NOMO-1 (cell line): ENCODE results near the gene NECTIN3.

Experiments
- DNase-seq, 2 experiments: peaks; one replicate each; lab custom pipeline; 2025; ENCODE audit not compliant: unreplicated experiment in 2 of 2; lab: John Stamatoyannopoulos, UW

NECTIN3 gene

DNA sequence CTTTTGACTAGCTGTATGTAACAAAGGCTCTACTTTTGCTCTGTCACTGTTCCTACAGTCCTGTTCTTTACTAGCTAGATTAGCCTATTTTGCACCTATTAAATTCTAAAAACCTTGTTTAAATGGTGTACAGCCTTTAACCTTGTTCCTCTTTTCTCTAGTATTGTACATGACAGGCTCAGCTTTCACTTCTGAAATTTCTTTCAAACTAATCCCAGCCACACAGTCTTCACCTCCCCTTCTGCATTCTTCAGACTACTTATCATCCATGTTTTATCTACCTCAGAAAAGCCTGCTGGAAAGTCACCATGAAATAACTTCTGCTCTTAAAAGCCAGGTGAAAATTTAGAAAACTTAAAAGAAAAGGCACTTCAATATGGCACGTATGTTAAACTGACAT, 122.4 kb downstream of the NECTIN3 start:
- peak in 1 of 2 experiments; percentile 26 for DNase-seq

DNA sequence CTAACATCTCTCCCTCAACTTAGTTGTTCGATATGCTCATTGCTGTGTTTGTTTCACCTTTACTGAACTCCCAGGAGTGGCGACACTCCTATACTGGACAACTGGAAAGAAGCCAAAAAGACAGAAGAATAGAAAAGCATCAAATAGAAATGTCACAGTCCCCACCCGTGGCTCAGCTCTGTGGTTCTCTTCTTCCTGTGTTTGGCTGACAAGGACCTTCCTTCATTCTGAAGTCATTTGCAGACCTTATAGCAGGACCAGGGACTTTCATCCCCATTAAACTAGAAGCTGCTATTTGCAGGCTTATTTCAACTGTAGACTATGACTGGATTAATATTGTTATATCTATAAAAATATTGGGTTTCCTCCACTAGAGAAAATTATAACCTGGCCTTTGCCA, 125.9 kb downstream of the NECTIN3 start:
- DNase-seq: no peak

DNA sequence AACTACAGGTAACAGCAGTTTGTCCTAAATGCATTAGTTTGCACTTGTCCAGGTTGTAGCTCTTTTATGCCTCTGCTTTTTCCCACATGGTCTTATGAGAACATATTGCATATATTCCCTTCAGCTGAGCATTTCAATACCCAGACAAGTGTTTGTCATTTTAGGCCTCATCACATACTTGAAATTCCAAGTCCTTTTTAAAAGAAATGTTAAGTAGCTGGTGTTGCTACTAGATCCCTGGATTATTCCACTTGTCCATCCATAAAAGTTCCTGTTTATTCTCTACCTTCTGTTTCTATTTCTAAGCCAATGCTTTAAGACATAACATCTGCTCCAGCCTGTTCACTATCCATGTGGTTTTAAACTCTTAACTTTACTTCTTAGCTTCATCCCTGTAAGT, 128.4 kb downstream of the NECTIN3 start:
- DNase-seq: no peak

DNA sequence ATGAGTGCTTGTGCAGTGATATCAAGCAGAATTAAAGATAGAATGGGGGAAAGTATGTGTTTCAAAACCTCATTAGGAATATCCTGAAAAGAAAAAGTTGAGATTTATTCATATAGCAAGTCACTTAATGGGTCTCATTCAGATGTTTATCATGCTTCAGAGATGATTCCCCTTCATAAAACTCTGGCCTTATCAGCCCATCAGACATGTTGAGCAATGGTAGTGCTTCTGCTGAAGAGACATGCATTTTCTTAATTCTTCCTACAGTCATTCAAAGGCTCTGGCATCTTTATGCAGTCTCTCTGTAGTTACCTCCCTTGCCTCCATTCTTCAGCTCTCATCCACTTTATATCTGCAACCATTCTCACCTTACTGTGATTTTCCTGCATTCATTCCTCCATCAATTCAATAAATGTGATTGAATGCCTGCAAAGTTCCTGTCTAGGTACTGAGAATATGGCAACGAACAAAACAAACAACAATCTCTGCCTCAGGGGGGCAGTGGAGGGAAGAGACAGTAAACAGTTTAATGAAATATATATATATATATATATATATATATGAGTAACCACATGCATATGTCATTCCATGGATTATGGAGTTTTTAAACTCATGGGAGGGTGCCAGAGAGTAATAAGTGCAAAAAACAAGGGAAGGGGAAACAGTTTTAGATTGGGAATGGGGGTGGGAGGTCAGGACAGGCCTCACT, 138.5 kb downstream of the NECTIN3 start:
- no peak for DNase-seq

DNA sequence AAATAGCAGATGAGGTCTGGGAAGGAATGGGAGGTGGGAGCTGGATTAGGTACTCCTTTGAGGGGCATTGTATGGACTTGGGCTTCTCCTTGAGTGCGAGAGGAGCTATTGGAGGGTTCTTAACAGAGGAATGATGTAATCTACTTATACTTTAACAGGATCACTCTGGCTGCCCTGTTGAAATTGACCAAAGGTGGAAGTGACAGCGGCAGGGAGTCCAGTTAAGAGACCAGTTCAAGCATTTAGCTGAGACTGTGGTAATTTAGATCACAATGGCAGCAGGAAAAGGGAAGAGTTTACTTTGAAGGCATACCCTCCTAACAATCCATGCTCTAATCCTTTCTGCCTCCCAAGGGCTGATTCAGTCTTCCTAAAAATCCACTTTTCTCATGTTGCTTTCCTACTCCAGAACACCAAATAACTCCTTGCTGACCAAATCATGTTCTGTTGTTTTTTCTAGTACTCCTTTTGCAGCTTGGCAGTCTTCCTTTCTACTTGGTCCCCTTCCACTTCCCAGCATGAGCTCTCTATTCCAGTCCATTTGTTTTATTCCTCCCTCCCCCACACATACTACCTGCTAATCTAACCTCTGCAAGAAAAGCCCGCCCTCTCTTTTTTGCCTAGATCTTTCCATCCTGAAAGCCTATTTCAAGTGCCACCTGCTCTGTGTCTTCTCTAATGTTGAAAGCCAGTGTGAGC, 139.4 kb downstream of the NECTIN3 start:
- no peak for DNase-seq

DNA sequence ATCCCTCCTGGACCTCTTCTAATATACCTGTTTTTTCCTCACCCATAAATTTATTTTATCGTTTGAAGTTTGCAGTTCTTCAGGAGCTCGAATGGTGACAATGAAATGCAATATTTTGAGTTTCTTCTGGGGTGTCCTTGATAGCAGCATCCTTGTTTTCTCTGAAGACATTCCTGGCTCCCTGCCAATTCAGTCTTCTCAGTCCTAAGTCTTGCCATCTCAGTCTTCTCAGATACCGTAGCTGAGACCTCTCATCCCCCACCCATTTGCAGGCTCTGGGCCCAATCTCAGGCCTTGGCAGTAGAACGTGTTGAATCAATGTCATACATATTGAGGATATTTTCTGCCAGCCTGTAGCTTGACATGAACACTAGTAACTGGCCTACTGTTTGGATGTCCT, 140.9 kb downstream of the NECTIN3 start:
- DNase-seq: no peak

DNA sequence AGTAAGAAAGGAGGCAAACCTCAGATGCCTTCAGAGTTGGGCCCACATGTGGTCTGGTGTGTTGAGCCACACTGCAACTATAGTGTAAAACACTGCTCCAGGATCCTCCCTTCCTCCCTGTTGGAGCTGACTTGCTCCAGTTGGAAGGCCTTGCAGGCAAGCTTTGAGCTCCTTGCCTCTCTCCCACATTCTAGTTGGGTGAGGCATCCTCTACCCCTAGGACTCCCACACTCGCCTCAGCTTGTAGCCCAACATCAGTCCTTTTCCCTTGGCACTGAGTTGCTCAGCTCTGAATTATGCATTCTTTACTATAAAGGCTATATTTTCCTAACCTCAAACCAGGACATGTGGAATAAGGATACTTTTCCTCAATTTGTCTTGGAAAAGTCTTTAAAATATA, 143.9 kb downstream of the NECTIN3 start:
- DNase-seq: no peak

DNA sequence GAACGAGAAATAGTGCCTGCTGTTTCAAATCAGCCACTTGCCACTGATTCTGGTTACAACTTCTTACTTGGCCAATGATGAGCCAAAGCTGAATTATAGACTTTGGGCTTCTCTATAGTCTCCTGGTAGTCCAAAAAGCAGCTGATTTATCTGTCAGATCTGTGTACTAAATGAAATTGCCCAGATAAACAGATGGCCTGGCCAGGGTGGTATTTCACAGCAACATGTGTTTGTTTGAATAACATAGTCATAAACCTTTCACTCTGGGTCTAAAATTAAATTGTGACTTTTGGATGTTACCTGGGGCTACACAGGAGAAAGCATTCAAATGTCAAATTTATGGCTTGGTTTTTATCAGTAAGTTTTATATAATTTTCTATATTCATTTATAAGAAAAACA, 147.0 kb downstream of the NECTIN3 start:
- DNase-seq: no peak

DNA sequence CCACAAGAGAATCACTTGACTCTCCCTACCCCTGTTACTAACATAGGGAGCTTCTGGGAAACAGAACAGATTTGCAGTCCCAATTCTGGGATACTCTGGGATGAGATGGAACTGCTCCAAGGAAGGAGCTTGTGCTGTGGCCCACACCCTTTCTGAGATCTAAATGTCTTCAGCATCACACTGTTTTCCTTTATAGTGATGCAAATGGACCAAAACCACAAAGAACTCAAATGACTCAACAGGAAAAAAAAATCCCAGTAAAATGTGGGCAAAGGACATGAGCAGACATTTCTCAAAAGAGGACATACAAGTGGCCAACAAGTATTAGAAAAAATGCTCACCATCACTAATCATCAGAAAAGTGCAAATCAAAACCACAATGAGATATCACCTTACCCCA, 155.6 kb downstream of the NECTIN3 start:
- no peak for DNase-seq

DNA sequence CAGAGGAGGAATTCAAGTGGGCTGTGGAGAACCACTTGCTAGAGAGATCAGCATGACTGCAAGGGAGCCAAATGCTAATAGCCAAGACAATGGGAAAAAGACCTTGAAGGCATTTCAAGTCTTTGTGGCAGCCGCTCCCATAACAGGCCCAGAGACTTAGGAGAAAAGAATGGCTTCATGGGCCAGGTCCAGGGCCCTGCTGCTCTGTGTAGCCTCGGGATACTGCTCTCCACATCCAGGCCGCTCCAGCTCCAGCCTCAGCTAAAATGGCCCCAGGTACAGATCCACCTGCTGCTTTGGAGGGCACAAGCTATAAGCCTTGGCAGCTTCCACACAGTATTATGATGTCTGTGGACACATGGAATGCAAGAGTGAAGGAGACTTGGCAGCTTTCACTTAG, 157.7 kb downstream of the NECTIN3 start:
- DNase-seq: no peak

DNA sequence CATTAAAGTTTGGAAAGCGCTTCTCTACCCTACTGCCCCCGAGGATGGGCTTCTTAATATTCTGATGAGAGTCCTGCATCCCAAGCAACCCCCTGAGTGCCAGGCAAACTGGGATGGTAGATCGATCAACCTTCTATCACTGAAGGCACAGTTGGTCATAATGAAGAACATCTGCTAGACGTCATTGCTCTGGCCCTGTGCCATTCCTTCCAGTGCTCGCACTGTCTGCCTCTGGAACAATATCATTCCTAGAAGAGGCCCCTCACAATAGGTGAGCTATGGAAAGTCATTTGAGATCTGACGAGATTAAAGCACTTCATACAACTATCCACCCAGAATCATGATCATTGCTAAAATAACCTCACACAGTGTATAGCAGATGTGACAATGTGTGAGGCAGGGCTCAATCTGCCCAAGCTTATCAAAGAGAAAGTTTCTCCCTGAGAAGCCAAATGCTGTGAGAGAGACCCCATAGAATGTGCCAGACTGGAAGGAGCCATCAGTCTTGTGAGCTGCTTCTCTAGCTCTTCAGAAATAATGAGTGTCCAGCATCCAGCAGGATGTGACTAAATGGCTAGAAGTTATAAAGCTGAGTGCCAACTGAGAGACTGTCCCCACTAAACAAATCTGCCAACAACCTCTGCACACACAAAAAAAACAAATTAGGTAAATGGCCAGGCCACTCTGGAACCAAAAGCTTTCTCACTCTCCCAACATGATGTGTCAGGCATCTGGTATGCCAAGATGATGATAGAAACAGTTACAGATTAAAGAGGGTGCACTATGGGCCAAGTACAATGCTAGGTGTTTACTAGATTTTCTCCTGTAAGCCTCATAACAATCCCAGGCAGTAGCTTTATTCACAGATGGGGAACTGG, 165.5 kb downstream of the NECTIN3 start:
- no peak for DNase-seq

DNA sequence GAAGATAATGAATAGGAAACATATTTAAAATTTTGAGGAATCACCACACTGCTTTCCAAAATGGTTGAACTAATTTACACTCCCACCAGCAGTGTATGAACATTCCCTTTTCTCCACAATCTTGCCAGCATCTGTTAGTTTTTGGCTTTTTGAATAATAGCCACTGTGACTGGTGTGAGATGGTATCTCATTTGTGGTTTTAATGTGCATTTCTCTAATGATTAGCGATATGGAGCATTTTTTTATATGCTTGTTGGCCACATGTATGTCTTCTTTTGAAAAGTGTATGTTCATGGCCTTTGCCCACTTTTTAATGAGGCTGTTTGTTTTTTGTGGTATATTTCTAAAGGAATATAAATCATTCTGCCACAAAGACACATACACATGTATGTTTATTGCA, 166.3 kb downstream of the NECTIN3 start:
- DNase-seq: no peak

DNA sequence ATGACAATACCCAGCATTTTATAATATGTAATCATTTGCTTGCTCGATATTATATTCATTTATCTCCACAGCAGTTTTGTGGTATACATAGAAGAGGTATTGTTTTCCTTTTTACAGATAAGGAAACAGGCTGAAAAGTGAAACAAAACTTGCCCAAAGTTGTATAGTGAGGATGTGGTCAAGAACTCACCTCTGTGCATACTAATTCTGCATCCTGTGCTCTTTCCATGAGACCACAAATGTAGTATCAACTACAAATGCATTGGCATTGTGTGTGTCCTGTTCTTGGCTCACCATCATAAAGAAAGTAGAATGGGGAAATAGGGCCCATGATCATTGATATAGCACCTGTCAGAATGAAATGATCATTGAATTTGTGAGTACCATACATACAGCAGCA, 167.3 kb downstream of the NECTIN3 start:
- no peak for DNase-seq

DNA sequence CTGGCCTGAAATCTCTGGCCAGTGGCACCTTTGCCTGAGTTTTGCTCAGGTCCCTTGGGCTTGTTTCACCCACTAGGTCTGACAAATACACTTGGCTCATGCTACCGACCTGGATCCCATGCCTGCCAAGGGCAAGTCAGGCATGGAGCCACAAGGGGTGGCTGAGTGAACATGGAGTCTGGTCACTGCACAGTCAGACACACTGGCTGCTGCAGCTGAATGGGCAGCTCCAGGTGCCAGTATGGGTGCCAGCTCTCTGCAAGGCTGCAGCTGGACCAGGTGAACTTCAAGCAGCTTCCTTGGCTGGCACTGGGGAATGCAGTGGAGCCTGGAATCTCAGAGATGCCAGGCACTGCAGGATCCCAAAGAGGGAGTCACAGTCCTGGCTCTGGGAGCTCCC, 170.3 kb downstream of the NECTIN3 start:
- no peak for DNase-seq
